Activated T-cell treated with anti-CD3 and anti-CD28 coated beads, Interleukin-2, amount 50 U/mL, for 24 hours (primary cell): ENCODE measurements around the gene AFF1.

Source experiments
- DNase-seq: peaks from one replicate; pipeline ENCODE4 v3.0.0-alpha.2; 2020
- H3K27ac Mint-ChIP-seq: 2 replicates; pipeline ENCODE4 v1.8.0; 2020; ENCODE audit warnings: mild to moderate bottlenecking, mixed read lengths
- H3K27me3 Mint-ChIP-seq: 2 replicates; pipeline ENCODE4 v1.8.0; 2020; ENCODE audit warnings: mixed read lengths
- H3K36me3 Mint-ChIP-seq: 2 replicates; pipeline ENCODE4 v1.8.0; 2020; ENCODE audit warnings: low read depth, mixed read lengths
- H3K4me1 Mint-ChIP-seq: 2 replicates; pipeline ENCODE4 v1.8.0; 2020; ENCODE audit warnings: low read depth, mixed read lengths
- H3K4me3 Mint-ChIP-seq: 2 replicates; pipeline ENCODE4 v1.8.0; 2020; ENCODE audit warnings: mild to moderate bottlenecking, moderate library complexity, mixed read lengths
- H3K9me3 Mint-ChIP-seq: 2 replicates; pipeline ENCODE4 v1.8.0; 2020; ENCODE audit warnings: mixed read lengths

AFF1 gene

DNA sequence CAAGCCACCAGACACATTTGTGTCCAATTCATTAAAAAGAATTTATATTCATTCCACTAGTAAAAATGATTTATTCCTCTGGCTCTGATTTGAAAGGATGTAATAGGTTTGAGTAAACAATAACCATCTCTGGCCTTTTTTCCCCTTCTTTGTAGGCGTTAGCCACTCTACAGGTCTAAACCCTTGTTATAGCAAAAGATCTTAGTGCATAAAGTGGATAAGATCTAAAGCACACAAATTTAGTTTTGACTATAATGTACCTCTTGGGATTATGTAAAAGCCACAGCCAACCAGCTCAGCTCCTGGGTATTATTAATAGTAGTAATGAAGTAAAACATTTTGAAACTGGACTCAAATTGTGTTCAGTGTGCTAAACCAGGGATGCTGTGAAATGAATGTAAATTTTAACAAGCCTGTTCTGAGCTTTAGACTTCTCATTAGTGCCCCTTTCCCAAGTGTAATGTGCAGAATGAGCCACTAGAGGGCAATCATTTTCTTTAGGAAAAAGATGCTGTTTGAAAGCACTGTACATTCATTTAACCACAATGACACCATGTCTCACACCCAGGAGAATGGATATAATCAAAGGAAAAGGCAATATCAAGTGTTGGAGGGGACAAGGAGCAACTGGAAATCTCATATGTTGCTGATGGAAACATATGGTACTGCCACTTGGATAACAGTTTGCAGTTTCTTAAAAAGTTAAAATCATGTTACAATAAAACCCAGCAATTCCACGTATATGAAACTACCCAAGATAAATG is 215.9 kb downstream of the AFF1 start:
- DNase-seq, result no peak
- Mint-ChIP-seq H3K9me3 (no peaks in the 10 kb centered on the region), H3K27ac (no peak overlapping the region), H3K4me3 (no peak overlapping the region), H3K4me1 (peaks cover 3% of the 10 kb centered on the region), H3K36me3 (no peaks in the 10 kb centered on the region), H3K27me3 (no peaks in the 10 kb centered on the region)

DNA sequence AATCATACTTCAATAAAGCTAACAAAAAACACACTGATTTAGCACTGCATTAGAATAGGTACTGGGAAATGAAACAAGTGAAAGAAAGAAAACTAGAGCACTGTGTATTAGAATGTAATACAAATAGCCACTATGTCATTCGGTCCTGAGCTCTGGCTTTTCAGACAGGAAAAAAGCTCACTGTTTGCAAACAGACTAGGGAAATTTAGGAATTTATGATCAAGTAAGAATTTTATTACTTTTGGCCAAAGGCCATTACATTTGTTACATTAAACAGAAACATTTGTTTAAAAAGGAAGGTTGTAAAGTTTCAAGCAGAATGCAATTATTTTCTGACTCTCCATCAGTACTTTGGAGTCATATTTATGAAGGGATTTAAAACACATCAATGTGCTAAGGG is 216.9 kb downstream of the AFF1 start:
- H3K27ac Mint-ChIP-seq, result no peak overlapping the region
- no peak overlapping the region for H3K4me3 Mint-ChIP-seq
- peaks cover 3% of the 10 kb centered on the region for H3K4me1 Mint-ChIP-seq
- no peak for DNase-seq
- H3K27me3 Mint-ChIP-seq, result no peaks in the 10 kb centered on the region
- H3K36me3 Mint-ChIP-seq, result no peaks in the 10 kb centered on the region
- no peaks in the 10 kb centered on the region for H3K9me3 Mint-ChIP-seq

DNA sequence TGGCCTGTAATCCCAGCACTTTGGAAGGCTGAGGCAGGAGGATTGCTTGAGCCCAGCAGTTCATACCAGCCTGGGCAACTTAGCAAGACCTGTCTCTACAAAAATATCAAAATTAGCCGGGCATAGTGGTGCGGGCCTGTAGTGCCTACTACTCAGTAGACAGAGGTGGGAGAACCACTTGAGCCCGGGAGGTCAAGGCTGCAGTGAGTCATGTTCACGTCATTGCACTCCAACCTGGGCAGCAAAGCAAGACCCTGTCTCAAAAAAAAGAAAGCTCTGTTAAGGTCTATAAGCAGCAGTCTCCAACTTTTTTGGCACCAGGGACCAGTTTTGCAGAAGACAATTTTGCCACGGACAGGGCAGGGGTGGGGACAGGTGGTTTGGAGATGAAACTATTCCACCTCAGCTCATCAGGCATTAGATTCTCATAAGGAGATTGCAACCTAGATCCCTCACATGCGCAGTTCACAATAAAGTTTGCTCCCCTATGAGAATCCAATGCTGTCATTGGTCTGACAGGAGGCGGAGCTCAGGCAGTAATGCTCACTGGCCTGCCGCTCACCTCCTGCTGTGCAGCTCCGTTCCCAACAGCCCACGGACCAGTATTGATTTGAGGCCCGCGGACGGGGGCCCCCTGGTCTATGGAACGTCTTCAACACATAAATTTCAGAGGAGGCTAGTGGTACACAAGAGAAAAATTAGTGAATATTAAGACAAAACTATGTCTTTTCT is 217.7 kb downstream of the AFF1 start:
- Mint-ChIP-seq H3K27ac (no peak overlapping the region), H3K9me3 (no peaks in the 10 kb centered on the region)

DNA sequence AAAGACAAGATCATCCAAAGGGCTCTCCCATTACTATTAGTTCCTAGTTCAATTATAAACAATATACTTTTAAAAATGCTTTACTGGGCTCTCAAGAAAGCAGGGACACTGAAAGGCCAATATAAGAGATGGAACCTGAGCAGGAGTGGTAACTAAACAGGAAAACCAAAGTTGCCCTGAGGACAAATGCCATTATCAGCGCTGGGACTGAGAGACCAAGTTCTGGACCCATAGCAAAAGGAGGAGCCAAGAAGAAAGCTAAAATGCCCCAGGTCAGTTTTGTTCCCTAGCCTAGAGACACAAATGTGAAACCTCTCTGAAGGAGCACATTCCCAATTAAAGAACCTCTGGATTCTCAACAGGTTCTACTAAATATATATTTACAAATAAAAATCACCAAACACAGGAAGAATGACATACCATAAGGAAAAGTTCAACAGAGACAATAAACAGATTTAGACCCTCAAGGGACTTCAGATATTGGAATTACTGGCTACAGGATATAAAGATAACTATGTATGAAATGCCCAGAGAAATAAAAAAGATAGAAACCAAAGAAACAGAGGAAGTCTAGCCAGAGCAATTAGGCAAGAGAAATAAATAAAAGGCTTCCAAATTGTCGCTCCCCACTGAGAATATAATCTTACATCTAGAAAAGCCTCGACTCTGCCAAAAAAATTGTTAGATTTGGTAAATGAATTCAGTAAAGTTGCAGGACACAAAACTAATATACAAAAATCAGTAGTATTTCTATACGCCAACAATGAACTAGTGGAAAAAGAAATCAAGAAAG is 218.5 kb downstream of the AFF1 start:
- H3K36me3 Mint-ChIP-seq, result no peaks in the 10 kb centered on the region
- no peak overlapping the region for H3K27ac Mint-ChIP-seq
- H3K4me3 Mint-ChIP-seq, result no peak overlapping the region
- no peak for DNase-seq
- peaks cover 3% of the 10 kb centered on the region for H3K4me1 Mint-ChIP-seq
- H3K9me3 Mint-ChIP-seq, result no peaks in the 10 kb centered on the region
- no peaks in the 10 kb centered on the region for H3K27me3 Mint-ChIP-seq

More for the DNA sequence above, 217.7 kb downstream of the AFF1 start:
- H3K4me3 Mint-ChIP-seq, result no peak overlapping the region
- H3K27me3 Mint-ChIP-seq, result no peaks in the 10 kb centered on the region
- H3K4me1 Mint-ChIP-seq, result peaks cover 3% of the 10 kb centered on the region
- H3K36me3 Mint-ChIP-seq, result no peaks in the 10 kb centered on the region
- no peak for DNase-seq

DNA sequence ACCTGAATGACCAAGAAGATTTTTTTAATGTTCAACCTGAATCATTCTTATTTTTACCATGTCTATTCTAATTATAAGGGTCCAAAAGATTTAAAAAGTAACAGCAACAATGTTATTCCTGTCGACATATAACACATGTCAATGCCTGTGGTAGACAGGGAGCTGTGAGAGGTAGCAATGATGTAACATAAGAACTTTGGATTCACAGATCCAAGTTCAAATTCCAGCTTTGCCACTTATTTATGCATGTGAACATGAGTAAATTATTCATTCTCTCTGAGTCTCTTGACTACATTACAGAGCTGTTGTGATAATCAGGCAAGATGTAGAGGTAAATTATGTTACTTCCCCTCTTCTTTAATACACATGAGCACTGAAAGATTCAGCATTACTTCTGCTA is 231.1 kb downstream of the AFF1 start:
- DNase-seq, result no peak
- Mint-ChIP-seq H3K27ac (peak overlapping the region; percentile 44), H3K4me3 (no peak overlapping the region), H3K27me3 (no peaks in the 10 kb centered on the region), H3K9me3 (no peaks in the 10 kb centered on the region), H3K36me3 (peaks cover 68% of the 10 kb centered on the region), H3K4me1 (peaks cover 7% of the 10 kb centered on the region)

DNA sequence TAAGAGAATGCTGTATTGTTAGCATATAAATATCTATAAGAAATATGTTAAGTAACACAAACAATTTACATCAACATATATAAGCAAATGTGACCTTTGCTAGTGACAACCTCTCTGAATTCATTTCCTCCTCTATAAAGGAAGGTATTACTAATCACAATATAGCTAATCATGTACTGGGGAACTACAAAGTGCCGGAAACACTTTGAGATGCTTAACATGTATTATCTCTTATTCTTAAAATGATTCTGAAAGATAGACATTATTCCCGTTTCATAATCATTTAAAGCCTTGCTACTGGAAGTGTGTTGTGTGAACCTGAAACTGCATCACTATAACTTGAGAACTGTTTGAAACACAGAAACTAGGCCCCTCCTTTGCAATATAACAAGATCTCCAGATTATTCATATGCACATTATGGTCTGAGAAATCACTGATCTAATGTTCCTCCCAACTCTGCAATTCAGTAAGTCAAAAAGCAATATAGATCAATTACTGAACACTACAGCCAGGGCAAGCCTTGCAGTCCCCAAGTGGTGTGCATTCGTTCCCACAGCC is 231.6 kb downstream of the AFF1 start:
- H3K9me3 Mint-ChIP-seq, result no peaks in the 10 kb centered on the region
- DNase-seq, result no peak
- peaks cover 7% of the 10 kb centered on the region for H3K4me1 Mint-ChIP-seq
- H3K36me3 Mint-ChIP-seq, result peaks cover 67% of the 10 kb centered on the region
- H3K27me3 Mint-ChIP-seq, result no peaks in the 10 kb centered on the region
- no peak overlapping the region for H3K4me3 Mint-ChIP-seq
- H3K27ac Mint-ChIP-seq, result no peak overlapping the region

DNA sequence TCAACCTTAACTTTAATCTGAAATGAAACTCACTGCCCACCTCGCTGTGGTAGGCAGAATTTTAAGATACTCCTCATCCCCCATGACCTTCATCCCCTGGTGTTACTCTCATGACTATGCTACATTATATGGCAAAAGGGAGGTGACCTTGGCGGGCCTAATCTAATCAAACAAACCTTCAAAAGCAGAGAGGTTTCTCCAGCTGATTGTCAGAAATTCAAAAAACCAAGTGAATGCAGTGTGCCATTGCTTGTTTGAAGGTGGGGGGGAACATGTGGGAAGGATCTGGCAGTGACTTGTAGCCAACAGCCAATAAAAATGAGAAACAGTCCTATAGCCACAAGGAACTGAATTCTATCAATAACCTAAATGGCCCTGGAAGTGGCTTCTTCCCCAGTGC is 237.1 kb downstream of the AFF1 start:
- no peak for DNase-seq
- Mint-ChIP-seq H3K27me3 (no peaks in the 10 kb centered on the region), H3K36me3 (peaks cover 49% of the 10 kb centered on the region), H3K4me1 (peaks cover under 1% of the 10 kb centered on the region), H3K9me3 (no peaks in the 10 kb centered on the region), H3K4me3 (no peak overlapping the region), H3K27ac (no peak overlapping the region)

DNA sequence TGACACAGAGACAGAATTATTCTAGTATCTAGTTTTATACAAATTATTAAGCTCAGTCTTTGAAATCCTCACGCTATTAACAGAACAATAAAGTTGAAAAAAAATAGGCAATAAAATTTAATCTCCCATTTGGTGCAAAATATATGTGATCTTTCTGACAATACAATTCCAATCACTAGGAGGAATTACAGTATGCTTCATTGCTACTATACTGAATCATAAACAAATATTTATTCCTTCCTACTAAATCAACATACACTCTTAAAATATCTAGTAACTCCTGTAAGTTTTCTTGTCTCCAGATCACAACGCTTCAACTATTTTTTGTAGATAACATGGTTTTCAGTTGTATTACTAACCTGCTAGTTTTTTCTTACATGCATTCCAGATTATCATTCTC is 239.9 kb downstream of the AFF1 start:
- no peaks in the 10 kb centered on the region for H3K4me1 Mint-ChIP-seq
- H3K36me3 Mint-ChIP-seq, result peaks cover 43% of the 10 kb centered on the region
- H3K27ac Mint-ChIP-seq, result no peak overlapping the region
- H3K27me3 Mint-ChIP-seq, result no peaks in the 10 kb centered on the region
- no peak for DNase-seq
- no peak overlapping the region for H3K4me3 Mint-ChIP-seq
- no peaks in the 10 kb centered on the region for H3K9me3 Mint-ChIP-seq

DNA sequence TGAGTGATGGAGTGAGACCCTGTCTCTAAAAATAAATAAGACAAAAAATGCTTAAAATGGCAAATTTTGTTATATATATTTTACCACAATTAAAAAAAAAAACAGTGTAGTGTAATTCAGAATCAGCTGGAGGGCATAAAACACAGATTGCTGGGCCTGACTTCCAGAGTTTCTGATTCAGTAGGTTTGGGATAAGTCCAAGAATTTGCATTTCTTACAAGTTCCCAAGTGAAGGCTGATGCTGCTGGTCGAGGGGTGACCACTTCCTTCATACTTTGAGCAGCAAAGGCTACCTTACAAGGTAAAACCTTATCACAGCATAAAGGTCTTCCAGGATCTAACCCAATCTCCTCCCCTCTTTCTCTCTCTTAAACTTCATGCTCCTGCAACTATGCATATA is 244.9 kb downstream of the AFF1 start:
- no peaks in the 10 kb centered on the region for H3K27me3 Mint-ChIP-seq
- no peaks in the 10 kb centered on the region for H3K4me1 Mint-ChIP-seq
- DNase-seq, result no peak
- H3K27ac Mint-ChIP-seq, result no peak overlapping the region
- no peak overlapping the region for H3K4me3 Mint-ChIP-seq
- no peaks in the 10 kb centered on the region for H3K9me3 Mint-ChIP-seq
- H3K36me3 Mint-ChIP-seq, result peaks cover 35% of the 10 kb centered on the region

DNA sequence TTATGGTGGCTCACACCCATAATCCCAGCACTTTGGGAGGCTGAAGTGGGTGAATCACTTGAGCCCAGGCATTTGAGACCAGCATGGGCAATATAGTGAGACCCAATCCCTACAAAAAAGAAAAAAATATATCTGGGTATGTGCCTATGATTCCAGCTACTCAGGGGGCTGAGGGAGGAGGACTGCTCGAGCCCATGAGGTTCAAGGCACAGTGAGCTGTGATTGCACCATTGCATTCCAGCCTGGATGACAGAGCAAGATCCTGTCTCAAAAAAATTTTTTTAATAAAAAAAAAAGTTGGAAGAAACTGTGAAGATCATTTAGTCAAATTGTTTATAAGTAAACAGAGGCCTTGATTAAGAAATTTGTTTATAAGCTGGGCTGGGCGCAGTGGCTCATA is 246.0 kb downstream of the AFF1 start:
- no peaks in the 10 kb centered on the region for H3K27me3 Mint-ChIP-seq
- H3K4me3 Mint-ChIP-seq, result no peak overlapping the region
- H3K36me3 Mint-ChIP-seq, result peaks cover 29% of the 10 kb centered on the region
- no peak for DNase-seq
- H3K27ac Mint-ChIP-seq, result no peak overlapping the region
- no peaks in the 10 kb centered on the region for H3K4me1 Mint-ChIP-seq
- H3K9me3 Mint-ChIP-seq, result no peaks in the 10 kb centered on the region

DNA sequence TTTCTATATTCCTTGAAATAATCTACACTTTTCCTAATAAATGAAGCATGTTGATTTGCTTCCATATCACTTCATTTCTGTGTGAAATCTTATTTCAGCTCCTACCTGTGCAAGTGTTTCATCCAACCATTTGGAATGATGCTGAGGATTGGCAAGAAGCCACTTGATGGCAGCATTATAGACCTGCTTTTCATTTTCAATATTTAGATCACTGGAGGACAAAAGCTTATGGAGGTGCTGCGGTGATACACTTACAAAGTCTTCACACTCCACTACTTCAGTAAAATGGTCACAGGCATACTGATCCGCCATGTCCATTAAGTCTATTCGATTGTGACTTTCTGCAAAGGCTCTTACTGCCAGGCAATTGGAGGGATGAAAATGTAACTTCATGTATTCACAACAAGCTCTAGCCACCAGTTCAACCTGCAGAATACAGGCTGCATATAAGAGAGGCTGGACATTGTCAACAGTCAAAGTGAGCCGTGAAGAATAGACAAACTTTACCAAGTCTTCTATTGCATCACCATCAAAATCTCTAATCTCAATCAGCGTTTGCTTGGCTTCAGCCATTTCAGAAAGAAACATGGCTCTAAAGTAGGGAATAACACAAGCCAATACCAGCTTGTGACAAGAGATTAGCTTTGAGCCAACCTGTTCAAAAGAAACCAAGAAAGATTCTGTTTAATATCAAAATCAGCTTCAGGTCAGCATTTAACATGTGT is 250.5 kb downstream of the AFF1 start:
- Mint-ChIP-seq H3K27ac (no peak overlapping the region), H3K27me3 (no peaks in the 10 kb centered on the region), H3K9me3 (no peaks in the 10 kb centered on the region), H3K4me1 (no peaks in the 10 kb centered on the region), H3K4me3 (no peak overlapping the region), H3K36me3 (peaks cover 14% of the 10 kb centered on the region)
- DNase-seq, result no peak

DNA sequence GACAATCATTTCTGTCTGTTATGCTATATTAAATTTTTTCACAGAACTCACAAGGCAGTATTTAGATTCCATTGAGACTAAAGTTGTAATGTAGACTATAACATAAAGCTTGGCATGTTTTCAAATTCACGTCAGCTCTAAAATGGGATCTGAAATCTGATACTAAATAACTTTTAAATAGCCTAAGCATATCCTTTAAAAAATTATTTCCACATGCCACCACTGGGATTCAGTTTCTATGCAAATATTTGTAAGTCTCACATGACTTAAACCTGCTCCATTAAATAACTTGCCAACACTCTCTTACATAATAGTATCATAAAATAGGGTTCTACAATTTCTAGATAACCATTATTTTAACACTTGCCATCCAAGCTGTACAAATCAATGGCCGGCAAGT is 253.2 kb downstream of the AFF1 start:
- Mint-ChIP-seq H3K27me3 (no peaks in the 10 kb centered on the region), H3K4me3 (no peak overlapping the region), H3K4me1 (peaks cover 6% of the 10 kb centered on the region), H3K9me3 (no peaks in the 10 kb centered on the region), H3K36me3 (peaks cover 15% of the 10 kb centered on the region), H3K27ac (no peak overlapping the region)
- DNase-seq, result no peak

DNA sequence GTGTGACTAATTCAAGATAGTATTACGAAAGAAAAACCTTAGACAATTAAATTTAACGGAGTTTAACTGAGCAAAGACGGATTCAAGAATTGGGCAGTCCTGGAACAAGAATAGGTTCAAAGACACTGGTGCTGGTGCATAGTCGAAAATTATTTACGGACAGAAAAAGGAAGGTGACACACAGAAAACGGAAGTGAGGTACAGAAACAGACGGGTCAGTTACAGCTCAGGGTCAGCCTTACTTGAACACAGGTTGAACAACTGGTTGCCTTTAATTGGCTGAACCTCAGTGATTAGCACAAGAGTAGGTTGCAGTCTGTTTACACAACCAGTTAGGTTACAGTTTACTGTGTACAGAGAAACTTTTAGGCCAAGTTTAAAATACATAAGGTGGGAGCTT is 254.1 kb downstream of the AFF1 start:
- no peak overlapping the region for H3K4me3 Mint-ChIP-seq
- no peaks in the 10 kb centered on the region for H3K9me3 Mint-ChIP-seq
- H3K27ac Mint-ChIP-seq, result no peak overlapping the region

More for the DNA sequence above, 254.1 kb downstream of the AFF1 start:
- DNase-seq, result no peak
- Mint-ChIP-seq H3K4me1 (peaks cover 6% of the 10 kb centered on the region), H3K36me3 (peaks cover 11% of the 10 kb centered on the region), H3K27me3 (no peaks in the 10 kb centered on the region)
